Fibroblast of lung (primary cell): Measurements from ENCODE around the gene RAB37.

Experiments
- CTCF ChIP-seq, 2 donors: IDR thresholded peaks in 1 of 2; conservative IDR thresholded peaks in 1 of 2; 1 replicate in 1 of 2; 2 replicates in 1 of 2; pipeline ENCODE4 v1.5.1; 2011 to 2012; ENCODE audit warnings: low read length in 2 of 2, control low read depth in 1 of 2, inconsistent platforms in 1 of 2, low read depth in 1 of 2, mild to moderate bottlenecking in 1 of 2
- EZH2 ChIP-seq: IDR thresholded peaks from 2 replicates; pipeline ENCODE4 v1.5.1; 2012; ENCODE audit warnings: low read length, control low read depth, mild to moderate bottlenecking; ENCODE audit errors: missing control alignments

- TF ChIP-seq CTCF (conservative IDR thresholded peaks at IDR 0.05 in 1 of 2, IDR thresholded peaks at IDR 0.05 in 1 of 2; ENCODE audit: low read depth in 1 of 2, low read length in 2 of 2) (no peak), EZH2 (no peak)
Measured at GRCh38 chr17:74768069-74768762, 31.2 kb downstream of the RAB37 start.
